ENCODE data around the gene EIF4H. TPM values are rescaled to one million over a fixed set of nuclear protein-coding genes. Genes with fewer than 3 reads are reported as not detected.

The EIF4H gene
- total RNA-seq, 1 experiment from 2014 or later = 459 TPM

DNA sequence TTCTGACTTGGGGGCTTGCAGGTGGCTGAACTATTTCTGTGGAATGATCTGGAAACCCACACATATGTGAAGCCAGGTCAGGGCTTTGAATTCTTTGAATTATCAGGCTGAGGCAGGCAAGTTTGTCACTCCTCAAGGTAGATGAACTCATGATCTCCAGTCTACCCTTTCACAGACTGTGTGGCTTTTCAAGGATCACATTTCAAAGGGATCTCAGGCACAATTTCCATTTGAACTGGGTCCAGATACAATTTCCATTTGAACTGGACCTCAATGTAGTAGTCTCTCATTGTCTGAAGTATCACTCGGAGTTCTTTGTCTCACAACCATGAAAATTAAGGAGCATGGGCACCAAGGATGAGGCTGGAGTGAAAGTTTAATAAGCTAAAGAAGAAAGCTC is 25.7 kb upstream of the EIF4H start:
- no peak overlapping the region for H3K4me2 ChIP-seq
- BruUV-seq (replicated peaks) = no TSS peak
- H3K36me3 ChIP-seq (ENCODE audit: low read depth) = no peaks in the 10 kb centered on the region
- H3F3A ChIP-seq (ENCODE audit: insufficient read depth, low read depth) = peaks cover 5% of the 10 kb centered on the region; the same call in 1 of the 2 replicates
- H3K79me2 ChIP-seq (ENCODE audit: low read depth) = no peaks in the 10 kb centered on the region
- ChIA-PET POLR2A (ENCODE audit: unreplicated experiment) (no interaction called here), CTCF (no interaction called here)
- H2AFZ ChIP-seq = no peak overlapping the region
- no peak overlapping the region for H3K27ac ChIP-seq
- no peak overlapping the region for H3K4me3 ChIP-seq
- intact Hi-C loops (cut with micrococcal nuclease; ENCODE audit: unreplicated experiment) = no loop called here
- no peak for DNase-seq
- H4K20me1 ChIP-seq (ENCODE audit: insufficient read depth) = no peaks in the 10 kb centered on the region
- H3K4me1 ChIP-seq (replicated peaks; ENCODE audit: insufficient read depth) = peaks cover 7% of the 10 kb centered on the region
- TF ChIP-seq EZH2 (IDR thresholded peaks at IDR 0.05; ENCODE audit: low read depth) = no peak
- no peak for TF ChIP-seq CTCF (conservative IDR thresholded peaks at IDR 0.05)
- no peaks in the 10 kb centered on the region for H3K27me3 ChIP-seq (ENCODE audit: insufficient read depth, low read depth)
- H3K9me2 ChIP-seq (ENCODE audit: insufficient read depth) = no peaks in the 10 kb centered on the region
- peaks cover 7% of the 10 kb centered on the region; the same call in 1 of the 2 replicates for H3K9me3 ChIP-seq (ENCODE audit: insufficient read depth, low read depth)

DNA sequence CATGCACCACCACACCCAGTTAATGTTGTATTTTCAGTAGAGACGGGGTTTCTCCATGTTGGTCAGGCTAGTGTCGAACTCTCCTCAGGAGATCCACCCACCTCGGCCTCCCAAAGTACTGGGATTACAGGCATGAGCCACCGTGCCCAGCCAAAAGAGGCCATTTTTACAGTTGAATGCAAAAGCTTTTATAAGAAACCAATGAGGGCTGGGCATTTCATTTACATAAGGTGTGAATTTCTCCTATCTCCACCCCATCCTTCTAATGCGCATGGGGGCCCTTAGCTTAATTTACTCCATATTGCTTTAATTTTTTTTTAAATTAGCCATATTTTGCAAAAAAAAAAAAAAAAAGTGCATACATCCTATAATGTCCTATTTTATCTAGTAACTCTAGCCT is 25.1 kb upstream of the EIF4H start:
- CTCF ChIA-PET = no interaction called here
- DNase-seq = no peak
- Histone ChIP-seq H3K27ac (no peak overlapping the region), H3K36me3 (ENCODE audit: low read depth) (no peaks in the 10 kb centered on the region), H3K4me1 (replicated peaks; ENCODE audit: insufficient read depth) (peaks cover 12% of the 10 kb centered on the region), H2AFZ (no peak overlapping the region), H3K4me3 (no peak overlapping the region), H3K27me3 (ENCODE audit: insufficient read depth, low read depth) (no peaks in the 10 kb centered on the region), H3K4me2 (no peak overlapping the region), H3F3A (ENCODE audit: insufficient read depth, low read depth) (peaks cover 8% of the 10 kb centered on the region), H3K9me2 (ENCODE audit: insufficient read depth) (no peaks in the 10 kb centered on the region), H4K20me1 (ENCODE audit: insufficient read depth) (no peaks in the 10 kb centered on the region), H3K79me2 (ENCODE audit: low read depth) (no peaks in the 10 kb centered on the region), H3K9me3 (ENCODE audit: insufficient read depth, low read depth) (peaks cover 4% of the 10 kb centered on the region; the same call in 1 of the 2 replicates)
- POLR2A ChIA-PET (ENCODE audit: unreplicated experiment) = no interaction called here
- BruUV-seq (replicated peaks) = no TSS peak
- TF ChIP-seq CTCF (conservative IDR thresholded peaks at IDR 0.05) (no peak), EZH2 (IDR thresholded peaks at IDR 0.05; ENCODE audit: low read depth) (no peak)
- intact Hi-C loops (cut with micrococcal nuclease; ENCODE audit: unreplicated experiment) = no loop called here

- H3K27me3 ChIP-seq (ENCODE audit: insufficient read depth, low read depth) = no peaks in the 10 kb centered on the region
- H3K27ac ChIP-seq = no peak overlapping the region
- no peak for DNase-seq
- ChIA-PET CTCF (interaction anchor here (0.8 kb wide), 1 partner anchor 57 kb away, joined by 3 read pairs; no protein-coding TSS in a partner anchor), POLR2A (ENCODE audit: unreplicated experiment) (no interaction called here)
- H3K79me2 ChIP-seq (ENCODE audit: low read depth) = no peaks in the 10 kb centered on the region
- H3K9me2 ChIP-seq (ENCODE audit: insufficient read depth) = no peaks in the 10 kb centered on the region
- H2AFZ ChIP-seq = no peak overlapping the region
- intact Hi-C loops (cut with micrococcal nuclease; ENCODE audit: unreplicated experiment) = no loop called here
- no peaks in the 10 kb centered on the region; the same call in 1 of the 2 replicates for H3K9me3 ChIP-seq (ENCODE audit: insufficient read depth, low read depth)
- no peak overlapping the region for H3K4me2 ChIP-seq
- peaks cover 14% of the 10 kb centered on the region for H3K4me1 ChIP-seq (replicated peaks; ENCODE audit: insufficient read depth)
- H3K4me3 ChIP-seq = no peak overlapping the region
- no peaks in the 10 kb centered on the region for H3K36me3 ChIP-seq (ENCODE audit: low read depth)
- H3F3A ChIP-seq (ENCODE audit: insufficient read depth, low read depth) = peaks cover 13% of the 10 kb centered on the region
- no peaks in the 10 kb centered on the region for H4K20me1 ChIP-seq (ENCODE audit: insufficient read depth)
- BruUV-seq (replicated peaks) = no TSS peak
- TF ChIP-seq EZH2 (IDR thresholded peaks at IDR 0.05; ENCODE audit: low read depth) (no peak), CTCF (conservative IDR thresholded peaks at IDR 0.05) (no peak)
Measured at GRCh38 chr7:74149603-74150002, 24.6 kb upstream of the EIF4H start.

Data from PC-9 (cell line).